Frontal cortex (tissue), 4 donors: ENCODE measurements around the gene HPRT1. TPM values are rescaled to one million over a fixed set of nuclear protein-coding genes. Genes with fewer than 3 reads are reported as not detected.
A peak's percentile ranks its signal among the peaks of the same experiment; 100 is the strongest.

Experiments
- DNase-seq, 2 donors: peaks; one replicate each; pipeline ENCODE4 v3.0.0; 2012; ENCODE audit warnings: low spot score in 2 of 2
- FAIRE-seq: peaks from 2 replicates; lab custom pipeline; 2012; peaks lifted over from hg19 to GRCh38; lab: Jason Lieb, UNC
- total RNA-seq: library from RNA; depleted of rRNA; stranded (reverse); fragments of >200 nt; gene quantifications from one replicate; pipeline ENCODE4 v1.2.3, GENCODE V29; 2014
- donor health status: control.
- donor health status: control.
- donor health status: control.

HPRT1 gene
- total RNA-seq, 1 donor from 2014 or later, result 21.6 TPM

DNA sequence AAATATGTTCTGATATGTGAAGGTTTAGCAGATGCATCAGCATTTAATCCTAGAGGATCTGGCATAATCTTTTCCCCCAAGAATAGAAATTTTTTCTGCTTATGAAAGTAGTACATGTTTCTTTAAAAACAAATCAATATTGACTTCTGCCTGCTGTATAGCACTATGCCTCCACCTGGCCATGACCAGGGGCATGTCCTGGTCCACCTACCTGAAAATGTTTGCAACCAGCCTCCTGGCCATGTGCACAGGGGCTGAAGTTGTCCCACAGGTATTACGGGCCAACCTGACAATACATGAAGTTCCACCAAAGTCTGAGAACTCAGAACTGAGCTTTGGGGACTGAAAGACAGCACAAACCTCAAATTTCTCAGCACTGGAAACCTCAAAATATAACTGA lies 10.0 kb downstream of the HPRT1 start:
- FAIRE-seq (no peak), DNase-seq (no peak)

DNA sequence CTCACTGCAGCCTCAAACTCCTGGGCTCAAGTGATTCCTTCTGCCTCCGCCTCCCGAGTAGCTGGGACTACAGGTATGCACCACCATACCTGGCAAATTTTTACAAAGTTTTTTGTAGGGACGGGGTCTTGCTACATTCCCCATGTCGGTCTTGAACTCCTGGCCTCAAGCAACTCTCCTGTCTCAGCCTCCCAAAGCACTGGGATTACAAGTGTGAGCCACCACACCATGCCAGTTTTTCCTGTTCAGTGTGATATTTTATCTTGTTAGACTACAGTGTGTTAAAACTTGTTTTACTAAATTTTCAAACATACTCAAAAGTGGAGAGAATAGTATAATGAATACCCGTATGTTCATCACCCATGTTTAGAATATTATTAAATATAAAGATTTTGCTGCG lies 12.1 kb downstream of the HPRT1 start:
- no peak for FAIRE-seq
- DNase-seq, result no peak

DNA sequence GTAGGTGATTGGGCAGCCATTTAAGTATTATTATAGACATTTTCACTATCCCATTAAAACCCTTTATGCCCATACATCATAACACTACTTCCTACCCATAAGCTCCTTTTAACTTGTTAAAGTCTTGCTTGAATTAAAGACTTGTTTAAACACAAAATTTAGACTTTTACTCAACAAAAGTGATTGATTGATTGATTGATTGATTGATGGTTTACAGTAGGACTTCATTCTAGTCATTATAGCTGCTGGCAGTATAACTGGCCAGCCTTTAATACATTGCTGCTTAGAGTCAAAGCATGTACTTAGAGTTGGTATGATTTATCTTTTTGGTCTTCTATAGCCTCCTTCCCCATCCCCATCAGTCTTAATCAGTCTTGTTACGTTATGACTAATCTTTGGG lies 16.3 kb downstream of the HPRT1 start:
- FAIRE-seq (no peak), DNase-seq (no peak)

DNA sequence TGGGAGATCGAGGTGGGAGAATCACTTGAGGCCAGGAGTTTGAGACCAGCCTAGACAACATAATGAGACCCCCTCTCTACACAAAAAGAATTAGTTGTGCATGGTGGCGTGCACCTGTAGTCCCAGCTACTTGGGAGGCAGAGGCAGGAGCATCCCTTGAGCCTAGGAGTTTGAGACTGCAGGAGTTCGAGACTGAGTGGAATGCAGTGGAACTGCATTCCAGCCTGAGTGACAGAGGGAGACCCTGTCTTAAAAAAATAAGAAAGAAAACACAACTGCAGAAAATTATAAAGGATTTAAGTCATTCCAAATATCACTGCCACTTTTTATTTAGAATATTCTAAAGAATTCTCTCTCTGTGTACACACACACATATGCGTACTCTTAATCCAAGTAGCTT lies 18.4 kb downstream of the HPRT1 start:
- FAIRE-seq (no peak), DNase-seq (no peak)

DNA sequence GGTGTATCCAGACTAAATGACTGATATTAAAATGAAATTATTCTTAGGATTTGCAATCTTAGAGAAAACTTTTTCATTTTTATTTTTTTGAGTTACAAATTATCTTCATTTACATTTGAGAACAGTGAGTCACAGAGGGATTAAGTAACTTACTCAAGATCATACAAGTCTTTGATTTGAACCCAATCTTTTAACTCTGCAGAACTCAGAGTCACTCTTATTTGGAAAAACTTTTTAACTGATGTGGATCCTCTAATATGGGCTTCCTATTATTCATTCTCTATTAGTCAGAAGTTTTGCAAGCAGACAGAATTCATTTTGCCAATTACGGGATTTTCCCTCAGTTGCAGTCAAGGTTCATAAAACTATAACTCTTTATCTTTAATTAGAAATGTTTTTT lies 20.1 kb downstream of the HPRT1 start:
- no peak for DNase-seq
- FAIRE-seq, result no peak

DNA sequence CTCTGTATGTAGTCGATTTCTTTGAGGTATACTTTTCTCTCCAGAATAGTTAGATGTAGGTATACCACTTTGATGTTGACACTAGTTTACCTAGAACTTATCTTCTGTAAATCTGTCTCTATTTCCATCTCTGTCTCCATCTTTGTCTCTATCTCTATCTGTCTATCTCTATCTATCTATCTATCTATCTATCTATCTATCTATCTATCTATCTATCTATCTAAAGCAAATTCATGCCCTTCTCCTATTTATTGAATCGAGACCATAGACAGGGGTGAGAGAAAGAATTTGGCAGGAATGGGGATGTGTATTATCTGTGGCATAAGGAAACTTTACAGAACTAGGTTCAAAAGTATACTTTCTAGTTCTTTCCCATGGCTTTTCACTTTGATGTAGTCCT lies 21.4 kb downstream of the HPRT1 start:
- FAIRE-seq (no peak), DNase-seq (no peak)

DNA sequence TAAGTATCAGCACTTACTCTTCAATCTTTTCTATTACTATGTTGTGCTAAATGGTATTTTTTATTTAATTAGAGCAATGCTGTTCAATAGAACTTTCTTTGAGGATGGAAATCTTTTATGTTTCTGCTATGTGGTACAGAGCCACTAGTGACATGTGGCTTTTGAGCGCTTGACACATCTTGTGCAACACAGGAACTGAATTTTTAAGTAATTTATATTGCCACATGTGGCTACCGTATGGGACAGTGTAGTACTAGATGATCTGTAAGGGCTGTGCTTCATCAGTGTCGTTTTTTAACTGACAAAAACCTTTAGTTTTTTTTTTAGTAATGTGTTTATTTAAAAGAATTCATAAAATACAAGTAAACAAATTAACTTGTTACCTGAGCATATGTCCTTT lies 22.4 kb downstream of the HPRT1 start:
- no peak for FAIRE-seq
- DNase-seq, result no peak

DNA sequence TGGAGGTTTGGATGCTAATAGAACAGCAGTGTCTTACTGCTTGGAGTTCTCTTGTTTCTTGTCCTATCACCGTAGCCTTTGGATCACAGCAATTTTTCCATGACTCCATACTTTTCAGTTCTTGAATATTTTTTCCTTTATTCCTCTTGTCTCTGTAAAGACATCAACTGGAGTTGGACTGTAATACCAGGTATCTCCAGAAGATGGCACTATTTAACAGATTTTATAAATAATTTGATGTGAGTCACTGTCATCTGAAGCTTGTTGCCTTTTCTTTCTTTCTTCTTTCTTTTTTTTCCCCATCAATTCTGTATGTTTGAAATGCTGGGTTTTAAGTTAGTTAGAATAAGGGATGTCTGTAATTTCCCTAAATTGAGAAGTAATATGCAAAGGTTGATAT lies 24.1 kb downstream of the HPRT1 start:
- DNase-seq (no peak), FAIRE-seq (peak; percentile 74)

DNA sequence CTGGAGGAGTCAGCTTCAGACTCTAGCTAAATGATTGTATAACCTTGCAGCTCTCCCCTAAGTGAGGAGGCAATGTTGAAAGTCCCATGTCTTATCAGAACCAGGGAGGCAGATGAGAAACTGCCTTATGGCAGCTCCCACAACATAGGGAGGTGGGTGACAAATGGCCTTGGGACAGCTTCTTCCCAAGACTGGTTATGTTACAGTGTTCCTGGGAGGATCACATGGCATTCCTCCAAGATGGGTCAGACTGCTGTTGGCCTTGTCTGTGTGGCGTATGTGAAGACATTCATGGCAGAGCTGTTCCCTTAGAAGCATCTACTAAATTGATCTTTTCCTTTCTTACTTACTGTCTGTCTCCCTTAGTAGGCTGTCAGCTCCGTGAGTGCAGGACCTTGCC lies 42.0 kb downstream of the HPRT1 start:
- FAIRE-seq, result no peak

DNA sequence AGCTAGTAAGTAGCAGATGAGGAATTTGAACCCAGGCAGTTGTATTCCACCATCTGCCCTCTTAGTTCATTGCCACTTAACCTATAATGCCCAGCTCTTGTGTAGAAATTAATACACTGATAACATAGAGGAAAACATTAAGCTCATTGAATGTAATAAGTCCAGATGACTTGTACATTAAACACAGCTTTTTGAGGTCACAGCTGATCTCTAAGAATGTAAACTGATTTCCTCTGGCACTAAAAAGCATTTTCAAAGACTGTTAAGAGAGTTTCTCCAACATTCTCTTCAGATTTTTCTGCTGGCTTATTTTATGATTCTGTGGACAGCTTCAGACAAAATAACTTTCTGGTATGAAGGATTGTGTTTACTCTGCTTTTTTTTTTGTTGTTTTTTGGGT lies 42.7 kb downstream of the HPRT1 start:
- DNase-seq (no peak), FAIRE-seq (no peak)

More for the DNA sequence above, 42.0 kb downstream of the HPRT1 start:
- DNase-seq, result no peak

DNA sequence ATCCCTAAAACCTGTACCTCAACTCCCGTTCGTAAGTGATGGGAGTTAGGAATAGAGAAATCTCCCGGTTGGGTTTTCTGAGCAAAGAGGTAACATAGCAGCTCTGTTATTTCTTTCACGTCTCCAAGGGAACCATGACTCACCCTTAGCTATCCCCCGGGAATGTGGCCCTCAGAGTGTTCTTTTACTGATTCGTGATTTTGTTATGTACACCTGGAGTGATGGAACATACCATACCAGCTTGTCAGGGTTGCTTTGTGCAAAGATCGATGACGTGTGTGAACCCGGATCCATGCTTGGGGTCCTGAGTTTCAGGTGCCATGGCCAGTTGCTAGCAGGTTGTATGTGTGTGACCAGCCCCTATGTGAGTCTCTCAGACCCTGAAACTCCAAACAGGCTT lies 52.6 kb downstream of the HPRT1 start:
- FAIRE-seq, result no peak

DNA sequence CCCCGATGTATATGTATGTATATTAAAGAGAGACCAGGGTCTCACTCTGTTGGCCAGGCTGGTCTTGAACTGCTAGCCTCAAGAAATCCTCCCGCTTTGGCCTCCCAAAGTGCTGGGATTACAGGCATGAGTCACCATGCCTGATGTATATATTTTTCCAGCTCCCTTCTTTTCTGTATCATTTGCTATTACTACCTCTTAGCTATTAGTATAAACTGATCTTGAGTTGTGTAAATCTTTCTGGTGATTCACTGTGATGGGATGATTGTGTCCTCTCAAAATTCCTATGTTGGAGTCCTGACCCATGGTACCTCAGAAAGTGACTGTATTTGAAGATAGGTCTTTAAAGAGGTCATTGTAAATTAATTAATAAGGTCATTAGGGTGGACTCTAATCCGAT lies 53.1 kb downstream of the HPRT1 start:
- no peak for FAIRE-seq

More for the DNA sequence above, 52.6 kb downstream of the HPRT1 start:
- peak in 1 of 2 donors; percentile 15 for DNase-seq

DNA sequence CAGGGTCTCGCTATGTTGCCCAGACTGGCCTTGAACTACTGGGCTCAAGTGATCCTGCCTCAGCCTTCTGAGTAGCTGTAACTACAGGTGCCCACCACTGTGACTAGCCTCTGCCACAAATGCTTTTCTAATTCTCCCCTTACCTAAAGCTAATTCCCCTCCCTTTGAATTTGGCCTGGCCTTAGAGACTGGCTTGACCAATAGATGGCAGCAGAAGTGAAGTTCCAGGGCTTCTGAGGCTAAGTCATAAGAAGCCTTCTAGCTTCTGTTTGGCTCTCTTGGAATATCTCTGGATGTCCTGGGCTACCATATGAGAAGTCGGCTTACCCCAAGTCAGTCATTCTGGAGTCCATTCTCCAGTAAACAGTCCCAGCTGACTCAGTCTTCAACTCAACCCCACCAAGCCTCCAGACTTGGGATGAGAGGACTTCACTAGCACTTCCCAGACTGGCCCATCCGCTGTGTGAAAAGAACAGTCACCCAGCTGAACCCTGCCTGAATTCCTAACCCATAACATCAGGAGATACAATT lies 61.0 kb downstream of the HPRT1 start:
- FAIRE-seq, result no peak
- DNase-seq, result no peak

More for the DNA sequence above, 53.1 kb downstream of the HPRT1 start:
- DNase-seq, result no peak

DNA sequence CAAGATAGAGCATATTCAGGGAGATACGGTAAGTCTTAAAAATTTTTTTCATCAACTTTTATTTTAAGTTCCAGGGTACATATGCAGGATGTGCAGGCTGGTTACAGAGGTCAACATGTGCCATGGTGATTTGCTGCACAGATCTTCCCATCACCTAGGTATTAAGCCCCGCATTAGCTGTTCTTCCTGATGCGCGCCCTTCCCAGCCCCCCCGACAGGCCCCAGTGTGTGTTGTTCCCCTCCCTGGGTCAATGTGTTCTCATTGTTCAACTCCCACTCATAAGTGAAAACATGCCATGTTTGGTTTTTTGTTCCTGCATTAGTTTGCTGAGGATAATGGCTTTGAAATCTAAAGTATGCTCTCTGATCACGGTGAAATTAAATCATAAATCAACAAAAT lies 64.2 kb downstream of the HPRT1 start:
- FAIRE-seq (no peak), DNase-seq (no peak)

DNA sequence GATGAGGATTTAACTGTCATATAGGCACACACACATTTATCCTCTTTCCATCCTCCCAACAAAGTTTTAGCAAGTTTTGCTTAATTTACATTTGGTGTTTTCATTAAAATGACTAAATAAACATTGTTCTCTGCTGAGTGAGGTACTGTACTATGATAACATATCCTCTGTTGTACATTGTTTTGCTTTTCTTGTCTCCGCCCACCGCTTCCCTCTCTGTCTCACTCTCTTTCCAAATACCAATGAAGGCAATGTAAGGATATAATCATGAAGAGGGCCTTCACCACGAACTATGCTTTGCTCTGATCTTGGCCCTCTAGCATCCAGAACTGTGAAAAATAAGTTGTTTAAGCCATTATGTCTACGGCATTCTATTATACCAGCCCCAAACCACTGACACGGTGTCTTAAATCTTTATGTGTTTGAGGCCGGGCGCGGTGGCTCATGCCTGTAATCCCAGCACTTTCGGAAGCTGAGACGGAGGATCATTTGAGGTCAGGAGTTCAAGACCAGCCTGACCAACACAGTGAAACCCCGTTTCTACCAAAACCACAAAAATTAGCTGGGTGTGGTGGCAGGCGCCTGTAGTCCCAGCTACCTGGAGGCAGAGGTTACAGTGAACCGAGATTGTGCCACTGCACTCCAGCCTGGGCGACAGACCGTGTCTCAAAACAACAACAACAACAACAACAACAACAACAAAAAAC lies 65.3 kb downstream of the HPRT1 start:
- DNase-seq (no peak), FAIRE-seq (no peak)

DNA sequence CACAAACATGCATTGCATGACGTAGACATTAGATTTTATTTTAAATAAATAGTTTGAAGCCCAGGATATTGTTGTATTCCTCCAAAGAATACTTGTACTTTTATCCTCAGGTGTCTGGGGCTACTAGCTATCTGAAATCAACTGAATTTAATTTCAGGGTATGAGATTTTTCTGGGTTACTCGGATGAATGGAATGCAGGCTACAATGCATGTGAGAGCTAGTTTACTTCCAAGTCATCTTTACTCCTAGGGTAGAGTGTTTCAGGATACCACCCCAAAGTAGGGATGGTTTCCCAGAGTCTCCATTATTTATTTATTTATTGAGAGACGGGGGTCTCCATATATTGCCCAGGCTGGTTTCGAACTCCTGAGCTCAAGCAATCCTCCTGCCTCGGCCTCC lies 66.4 kb downstream of the HPRT1 start:
- no peak for FAIRE-seq
- no peak for DNase-seq

DNA sequence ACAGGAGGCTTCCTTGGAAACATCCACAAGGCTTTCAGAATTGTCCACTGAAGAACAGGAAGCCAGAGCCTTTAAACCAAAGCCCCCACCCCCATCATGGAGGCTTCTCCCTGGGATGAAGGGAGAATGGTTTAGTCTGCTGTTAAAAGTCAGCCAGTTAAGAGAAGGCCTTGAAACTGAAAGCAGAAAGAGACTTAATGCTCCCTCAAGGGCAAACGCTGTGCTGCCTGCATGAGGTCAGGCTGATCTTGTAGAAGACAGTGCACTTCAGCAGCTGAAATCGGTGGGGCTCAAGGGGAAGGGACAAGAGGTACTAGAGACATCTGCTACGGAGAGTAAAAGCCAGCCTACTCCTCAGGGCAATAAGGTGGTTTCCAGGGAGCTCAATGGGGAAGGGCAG lies 69.0 kb downstream of the HPRT1 start:
- FAIRE-seq, result no peak
- no peak for DNase-seq

DNA sequence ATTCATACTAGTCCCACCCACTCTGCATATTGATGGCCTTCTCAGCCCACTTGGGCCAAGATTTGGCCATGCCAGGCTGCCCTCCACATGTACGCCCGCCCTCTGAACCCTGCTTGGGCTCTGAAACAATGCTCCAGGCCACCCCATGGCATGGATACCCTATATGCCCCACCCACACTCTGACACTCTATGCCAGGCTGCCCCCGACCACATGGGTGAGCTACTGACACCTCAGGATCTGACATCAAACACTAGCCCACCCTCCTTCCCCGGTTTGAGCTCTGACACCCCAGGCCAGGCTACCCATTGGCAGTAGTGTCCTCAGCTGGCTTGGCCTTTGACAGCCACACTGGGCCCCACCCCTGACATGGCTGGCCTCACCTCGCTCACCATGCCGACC lies 69.5 kb downstream of the HPRT1 start:
- DNase-seq (no peak), FAIRE-seq (no peak)

DNA sequence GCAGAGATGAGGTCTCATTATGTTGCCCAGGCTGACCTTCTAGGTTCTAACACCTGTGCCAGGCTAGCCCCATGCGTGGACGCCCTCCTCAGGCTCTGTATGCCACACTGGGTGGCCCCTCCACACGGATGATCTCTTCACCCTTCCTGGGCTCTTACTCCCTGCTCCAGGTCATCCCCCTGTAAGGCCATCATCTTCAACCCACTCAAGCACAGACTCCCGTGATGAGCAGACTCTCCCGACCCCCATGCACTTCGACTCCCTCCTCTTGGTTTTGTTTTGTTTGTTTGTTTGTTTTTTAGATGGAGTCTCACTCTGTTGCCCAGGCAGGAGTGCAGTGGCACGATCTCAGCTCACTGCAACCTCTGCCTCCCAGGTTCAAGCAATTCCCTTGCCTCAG lies 70.9 kb downstream of the HPRT1 start:
- DNase-seq (no peak), FAIRE-seq (no peak)

DNA sequence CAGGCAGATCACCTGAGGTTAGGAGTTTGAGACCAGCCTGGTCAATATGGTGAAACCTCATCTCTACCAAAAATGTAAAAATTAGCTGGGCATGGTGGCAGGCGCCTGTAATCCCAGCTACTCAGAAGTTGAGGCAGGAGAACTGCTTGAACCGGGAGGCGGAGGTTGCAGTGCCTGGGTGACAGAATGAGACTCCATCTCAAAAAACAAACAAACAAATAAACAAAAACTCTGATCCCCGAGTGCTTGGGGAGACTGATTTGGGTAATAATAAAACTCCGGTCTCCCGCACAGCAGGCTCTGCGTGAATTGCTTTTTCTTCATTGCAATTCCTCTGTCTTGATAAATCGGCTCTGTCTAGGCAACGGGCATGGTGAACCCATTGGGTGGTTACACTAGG lies 73.4 kb downstream of the HPRT1 start:
- FAIRE-seq (no peak), DNase-seq (no peak)

DNA sequence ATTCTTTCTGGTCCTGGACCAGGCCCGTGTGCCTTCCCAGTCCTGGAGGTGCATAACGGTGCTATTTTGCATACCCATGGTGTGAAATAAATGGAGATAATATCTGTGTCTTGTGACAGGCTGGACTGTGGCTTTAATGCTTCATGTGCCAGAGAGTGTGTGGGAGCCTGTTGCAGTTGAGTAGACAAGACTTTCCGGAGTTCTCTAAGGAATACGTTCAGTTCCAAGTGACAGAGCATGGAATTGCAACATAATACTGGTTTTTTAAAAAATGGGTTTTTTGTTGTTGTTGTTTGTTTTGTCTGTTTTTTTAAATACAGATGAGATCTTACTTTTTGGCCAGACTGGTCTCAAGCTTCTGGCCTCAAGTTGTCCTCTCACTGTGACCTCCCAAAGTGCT lies 74.0 kb downstream of the HPRT1 start:
- no peak for FAIRE-seq
- DNase-seq, result no peak
